WI38 (cell line): ENCODE results near the gene PTPRG.

Experiments
- H3K4me3 ChIP-seq: 2 replicates; pipeline ENCODE4 v1.5.1; 2011; ENCODE audit warnings: low read depth, mild to moderate bottlenecking, control low read depth, low read length
- TF ChIP-seq, protein P1 (sequence below): IDR thresholded peaks from 2 replicates; pipeline ENCODE4 v1.5.1; 2012; ENCODE audit warnings: low read depth, mild to moderate bottlenecking, control low read depth, low read length

The PTPRG gene

DNA sequence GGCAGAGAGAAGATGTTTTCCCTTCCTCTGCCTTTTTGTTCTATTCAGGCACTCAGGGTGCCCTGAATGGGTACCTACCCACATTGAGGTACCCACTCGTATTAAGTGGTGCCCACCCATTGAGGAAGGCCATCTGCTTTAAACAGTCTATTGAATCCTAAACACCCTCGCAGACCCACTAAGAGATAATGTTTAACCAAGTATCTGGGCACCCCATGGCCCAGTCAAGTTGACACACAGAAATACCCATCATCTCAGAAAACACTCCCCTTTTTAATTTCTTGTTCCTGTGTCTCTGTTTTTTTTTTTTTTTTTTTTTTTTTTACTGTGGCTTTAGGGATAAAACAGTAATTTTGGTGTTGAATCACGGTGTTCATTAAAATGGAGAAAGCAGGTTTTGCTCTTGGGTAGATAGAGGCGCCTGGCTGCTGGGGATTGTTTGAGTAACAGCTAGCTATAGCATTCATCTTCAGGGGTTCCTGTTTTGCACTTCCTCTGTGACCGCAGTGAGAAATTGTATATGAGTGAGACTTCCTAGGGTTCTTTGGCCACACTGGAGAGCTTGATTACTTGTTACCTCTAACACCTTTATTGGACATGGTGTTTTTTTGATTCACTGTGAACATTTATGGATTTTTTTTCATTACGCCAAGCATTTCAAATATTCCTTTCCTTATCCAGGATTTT, 259.1 kb downstream of the PTPRG start:
- TF ChIP-seq, protein P1, sequence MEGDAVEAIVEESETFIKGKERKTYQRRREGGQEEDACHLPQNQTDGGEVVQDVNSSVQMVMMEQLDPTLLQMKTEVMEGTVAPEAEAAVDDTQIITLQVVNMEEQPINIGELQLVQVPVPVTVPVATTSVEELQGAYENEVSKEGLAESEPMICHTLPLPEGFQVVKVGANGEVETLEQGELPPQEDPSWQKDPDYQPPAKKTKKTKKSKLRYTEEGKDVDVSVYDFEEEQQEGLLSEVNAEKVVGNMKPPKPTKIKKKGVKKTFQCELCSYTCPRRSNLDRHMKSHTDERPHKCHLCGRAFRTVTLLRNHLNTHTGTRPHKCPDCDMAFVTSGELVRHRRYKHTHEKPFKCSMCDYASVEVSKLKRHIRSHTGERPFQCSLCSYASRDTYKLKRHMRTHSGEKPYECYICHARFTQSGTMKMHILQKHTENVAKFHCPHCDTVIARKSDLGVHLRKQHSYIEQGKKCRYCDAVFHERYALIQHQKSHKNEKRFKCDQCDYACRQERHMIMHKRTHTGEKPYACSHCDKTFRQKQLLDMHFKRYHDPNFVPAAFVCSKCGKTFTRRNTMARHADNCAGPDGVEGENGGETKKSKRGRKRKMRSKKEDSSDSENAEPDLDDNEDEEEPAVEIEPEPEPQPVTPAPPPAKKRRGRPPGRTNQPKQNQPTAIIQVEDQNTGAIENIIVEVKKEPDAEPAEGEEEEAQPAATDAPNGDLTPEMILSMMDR = no peak

DNA sequence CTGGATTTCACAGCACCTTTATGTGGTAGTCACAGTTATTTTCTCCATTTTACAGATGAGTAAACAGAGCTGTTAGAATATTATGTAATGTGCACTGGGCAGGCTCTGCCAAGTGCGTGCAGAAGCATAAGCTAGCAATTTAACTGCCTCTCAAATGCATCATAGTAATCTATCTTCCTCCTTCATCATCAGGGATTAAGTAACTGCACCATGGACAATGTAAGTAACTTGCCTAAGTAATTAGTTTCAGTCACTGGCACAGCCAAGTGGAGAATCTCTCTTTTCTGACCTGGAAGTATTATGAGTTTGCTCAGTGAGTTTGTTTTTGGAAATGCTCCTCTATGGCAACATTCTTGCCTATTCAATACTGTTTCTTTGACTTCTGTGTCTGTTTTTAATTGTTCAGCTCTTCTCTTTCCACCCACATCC, 260.5 kb downstream of the PTPRG start:
- TF ChIP-seq, protein P1 = no peak

More for the DNA sequence above, 259.1 kb downstream of the PTPRG start:
- H3K4me3 ChIP-seq = no peak overlapping the region

DNA sequence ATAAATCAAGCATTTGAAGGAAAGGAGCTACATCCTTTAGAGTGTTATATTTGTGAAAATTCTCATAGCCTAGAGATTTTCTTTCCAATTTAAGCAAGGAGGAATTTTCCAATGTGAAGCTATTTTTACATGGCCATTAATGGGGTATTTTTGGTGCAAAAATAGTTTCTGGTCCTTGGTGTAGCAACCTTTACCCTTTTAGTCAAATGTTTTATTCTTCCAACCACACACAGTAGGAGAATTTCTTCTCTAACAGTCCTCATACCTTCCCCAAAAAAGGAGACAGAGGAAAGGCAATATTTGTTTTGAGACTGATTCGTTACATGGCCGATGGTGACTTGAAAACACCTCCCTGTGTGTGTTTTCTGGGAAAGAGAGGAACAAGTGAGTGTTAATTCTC, 261.2 kb downstream of the PTPRG start:
- TF ChIP-seq, protein P1 = no peak
- no peak overlapping the region for H3K4me3 ChIP-seq

More for the DNA sequence above, 260.5 kb downstream of the PTPRG start:
- no peak overlapping the region for H3K4me3 ChIP-seq

DNA sequence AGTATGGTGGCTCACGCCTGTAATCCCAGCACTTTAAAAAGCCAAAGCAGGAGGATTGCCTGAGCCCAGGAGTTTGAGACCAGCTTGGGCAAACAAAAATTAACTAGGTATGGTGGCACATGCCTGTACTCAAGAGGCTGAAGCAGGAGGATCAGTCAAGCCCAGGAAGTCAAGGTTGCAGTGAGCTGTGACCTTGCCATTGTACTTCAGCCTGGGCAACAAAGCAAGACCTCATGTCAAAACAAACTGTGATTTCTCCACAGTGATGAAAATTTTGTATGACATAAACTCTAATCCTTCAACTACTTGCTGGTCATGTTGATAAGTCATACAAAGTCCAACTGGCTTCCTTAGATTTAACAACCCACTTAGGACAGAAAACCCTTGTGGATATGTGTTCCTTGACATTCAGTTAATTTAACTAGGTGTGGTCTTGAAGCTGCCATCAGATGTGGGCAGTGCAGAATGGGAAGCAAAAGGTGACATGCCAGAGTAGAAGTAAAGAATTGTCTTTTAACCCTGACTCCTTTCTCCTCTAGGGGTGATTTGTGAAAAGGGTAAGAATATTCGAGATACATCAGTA, 263.3 kb downstream of the PTPRG start:
- H3K4me3 ChIP-seq = no peak overlapping the region
- TF ChIP-seq, protein P1 = no peak

DNA sequence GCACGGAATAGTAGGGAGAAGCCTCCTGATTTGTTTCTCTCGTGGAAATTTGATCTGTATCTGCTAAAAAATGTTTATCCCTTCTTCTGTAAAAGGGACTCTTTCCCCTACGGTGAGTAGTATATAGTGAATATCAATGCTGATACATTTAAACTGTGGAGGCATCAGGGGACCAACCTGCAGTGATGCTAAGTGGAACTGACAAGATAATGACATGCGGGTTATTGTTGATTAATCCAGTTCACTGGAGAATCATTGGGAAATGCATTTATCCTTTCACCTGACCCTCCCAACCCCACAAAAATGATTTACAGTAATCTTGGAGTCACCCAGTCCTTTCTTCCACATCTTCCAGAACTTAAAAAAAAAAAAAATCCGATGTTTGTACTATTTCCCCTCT, 264.8 kb downstream of the PTPRG start:
- TF ChIP-seq, protein P1 = no peak
- no peak overlapping the region for H3K4me3 ChIP-seq

DNA sequence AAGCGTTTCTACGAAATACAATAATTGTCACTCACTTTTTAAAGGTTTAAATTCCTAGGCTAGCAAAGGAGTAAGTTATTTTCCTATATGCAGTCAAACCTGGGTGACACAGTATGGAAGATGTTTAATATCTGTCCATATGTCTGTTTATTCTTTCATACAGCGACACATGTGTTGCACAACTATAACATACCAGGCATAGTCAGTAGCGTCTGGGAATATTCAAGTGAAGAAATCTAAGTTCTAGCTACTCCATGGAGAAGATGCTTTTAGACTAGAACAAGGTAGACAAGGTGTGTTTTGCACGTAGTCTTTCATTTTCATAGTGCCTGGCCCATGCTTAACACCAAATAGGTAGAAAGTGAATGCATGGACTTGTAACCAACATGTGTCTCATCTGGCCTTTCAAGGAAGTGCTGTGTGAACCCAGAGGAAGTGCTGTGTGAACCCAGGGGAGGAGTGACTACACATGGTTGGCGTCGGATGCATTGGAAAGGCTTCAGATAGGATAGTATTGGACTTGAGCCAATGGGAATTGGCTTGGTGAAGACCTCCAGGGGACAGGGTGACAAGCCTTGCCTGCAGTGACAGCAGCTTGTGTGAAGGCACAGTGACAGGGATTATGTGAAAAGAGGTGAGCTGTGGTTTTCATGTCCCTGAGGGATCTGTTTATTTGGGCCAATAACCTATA, 267.0 kb downstream of the PTPRG start:
- H3K4me3 ChIP-seq = no peak overlapping the region
- TF ChIP-seq, protein P1 = no peak
